GM19025 (cell line): ENCODE data around the gene ZNF837.
"Not testable (repeated sequence)": the region's sequence is repeated elsewhere in the genome, so short reads cannot be mapped to it uniquely, and the experiment has no call there.

Experiments
- ATAC-seq: cut with Tn5 transposase; IDR thresholded peaks from one replicate; pipeline ENCODE4 v1.9.1; 2021; ENCODE audit warnings: mild to moderate bottlenecking, low read depth, moderate library complexity; ENCODE audit not compliant: unreplicated experiment

The ZNF837 gene

DNA sequence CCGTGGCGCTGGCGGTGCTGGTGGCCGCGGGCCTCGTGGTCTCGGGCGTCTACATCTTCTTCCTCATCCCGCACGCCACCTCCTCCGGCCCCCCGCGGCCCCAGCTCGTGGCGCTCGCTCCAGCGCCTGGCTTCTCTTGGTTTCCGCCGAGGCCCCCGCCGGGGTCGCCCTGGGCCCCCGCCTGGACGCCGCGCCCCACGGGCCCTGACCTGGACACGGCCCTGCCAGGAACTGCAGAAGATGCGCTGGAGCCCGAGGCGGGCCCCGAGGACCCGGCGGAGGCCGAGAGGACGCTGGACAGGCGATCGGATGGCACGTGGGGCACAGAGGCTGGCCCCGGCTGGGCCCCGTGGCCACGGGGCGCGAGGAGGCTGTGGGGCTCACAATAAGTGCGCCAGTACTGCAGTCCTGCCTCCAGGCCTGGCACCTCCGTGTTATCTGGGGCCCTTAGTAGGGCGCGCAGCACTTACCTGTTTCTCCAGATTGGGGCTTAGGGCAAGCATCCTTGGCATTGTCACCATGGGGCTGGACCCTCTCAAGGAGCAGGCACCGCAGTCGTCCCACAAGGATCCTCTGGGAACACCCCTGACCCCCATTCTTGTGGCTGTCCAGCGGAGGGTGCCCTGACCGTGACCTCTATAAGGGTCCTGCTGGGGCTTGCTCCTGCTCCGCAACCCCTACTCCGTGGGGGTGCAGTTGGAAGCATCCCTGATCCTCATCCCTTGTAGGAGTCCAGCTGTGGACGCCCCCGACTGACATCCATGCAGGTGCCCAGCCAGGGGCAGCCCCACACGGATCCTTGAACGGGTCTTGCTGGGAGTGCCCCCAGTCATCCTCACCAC is 16.1 kb upstream of the ZNF837 start:
- no peak for ATAC-seq

DNA sequence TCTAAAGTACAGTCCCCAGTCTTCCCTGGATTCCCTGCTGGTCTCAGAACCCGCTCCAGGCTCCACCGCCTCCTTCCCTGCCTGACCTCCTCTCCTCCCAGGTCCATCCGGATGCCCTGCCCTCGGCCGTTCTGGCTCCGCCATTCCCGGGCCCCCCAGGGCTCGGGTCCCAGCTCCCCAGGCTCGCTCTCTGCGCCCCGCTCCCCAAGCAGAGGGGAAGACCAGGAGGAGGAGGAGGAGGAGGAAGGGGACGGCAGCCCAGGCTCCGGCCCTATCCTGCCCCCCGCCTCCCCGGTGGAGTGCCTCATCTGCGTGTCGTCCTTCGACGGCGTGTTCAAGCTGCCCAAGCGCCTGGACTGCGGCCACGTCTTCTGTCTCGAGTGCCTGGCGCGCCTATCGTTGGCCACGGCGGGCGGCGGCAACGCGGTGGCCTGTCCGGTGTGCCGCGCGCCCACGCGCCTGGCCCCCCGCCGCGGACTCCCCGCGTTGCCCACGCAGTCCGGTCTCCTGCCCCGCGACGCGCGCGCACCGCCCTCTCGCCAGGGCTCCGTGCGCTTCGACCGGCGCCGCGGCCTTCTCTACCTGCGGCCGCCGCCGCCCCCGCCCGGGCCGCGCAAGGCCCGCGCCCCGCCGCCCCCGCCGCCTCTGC is 15.3 kb upstream of the ZNF837 start:
- no peak for ATAC-seq

DNA sequence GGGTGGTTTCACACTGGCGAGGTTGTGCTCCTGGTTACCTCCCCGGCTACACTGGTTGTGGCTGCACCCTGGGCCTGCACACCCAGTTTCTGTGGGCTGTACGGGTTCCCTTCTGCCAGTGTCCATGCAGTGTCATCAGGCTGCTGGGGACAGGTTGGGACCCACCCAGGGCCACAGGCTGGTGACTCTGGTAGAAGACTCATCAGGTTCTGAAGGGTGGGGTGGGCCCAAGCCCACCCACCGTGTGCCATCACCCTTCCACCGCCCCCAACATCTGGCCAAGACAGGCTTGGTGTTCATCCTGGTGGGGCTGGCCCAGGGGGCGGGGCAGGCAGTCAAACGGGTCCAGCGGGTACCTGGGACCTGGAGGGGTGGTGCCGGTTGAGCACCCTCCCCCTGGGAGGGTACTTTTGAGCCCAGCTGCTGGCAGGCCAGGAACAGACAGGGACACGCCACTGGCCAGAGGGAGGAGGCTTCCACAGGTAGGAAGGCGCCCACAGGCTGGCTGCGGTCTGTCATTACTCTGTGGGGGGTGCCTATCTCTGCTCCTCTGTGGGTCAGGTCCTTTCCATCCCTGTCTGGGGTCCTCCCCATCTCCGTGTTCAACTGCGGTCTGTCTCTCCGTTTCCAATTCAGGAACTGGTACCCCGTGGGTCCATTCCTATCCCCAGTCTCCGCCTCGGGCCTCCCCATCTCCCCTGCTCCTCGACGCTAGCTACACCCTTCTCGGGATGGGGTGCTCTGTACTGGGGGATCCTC is 14.6 kb upstream of the ZNF837 start, which contains the start of gene RNF225:
Gene RNF225 (plus strand): TSS at position 437 of the 759 bp plus-strand sequence. CDS start 434 bp downstream, outside the sequence.
- no peak for ATAC-seq

DNA sequence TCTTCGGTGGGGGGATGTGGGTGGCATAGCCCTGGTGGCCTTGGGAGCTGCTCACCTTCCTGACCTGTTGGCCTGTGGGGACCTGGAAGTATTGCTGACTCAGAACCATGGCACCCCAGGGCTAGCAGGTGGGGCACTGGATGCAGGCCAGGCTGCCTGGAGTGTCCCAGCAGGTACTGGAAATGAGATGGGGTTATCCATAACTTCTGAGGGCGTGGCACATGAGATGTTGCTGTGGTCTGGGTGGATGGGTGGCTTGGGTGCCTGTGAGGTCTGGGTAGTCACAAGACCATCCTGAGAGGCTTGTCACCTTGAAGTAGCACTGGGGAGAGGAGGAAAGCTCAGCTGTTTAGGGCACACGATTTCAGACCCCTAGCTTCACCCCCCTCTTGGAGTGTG is 14.0 kb upstream of the ZNF837 start:
- ATAC-seq, result no peak

DNA sequence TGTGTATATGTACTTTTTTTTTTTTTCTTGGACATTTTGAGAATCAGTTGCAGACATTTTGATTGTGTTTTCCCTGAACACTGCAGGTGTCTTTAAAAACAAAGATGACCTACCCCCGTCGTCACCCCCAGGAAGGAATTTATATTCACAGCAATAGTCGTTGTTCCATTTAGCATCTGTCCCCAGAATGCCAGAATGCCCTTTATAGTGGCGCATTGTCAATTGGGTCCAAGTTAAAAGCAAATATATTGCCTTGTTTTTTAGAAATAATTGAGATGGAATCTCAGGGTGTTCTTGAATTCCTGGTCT is 12.8 kb upstream of the ZNF837 start:
- no peak for ATAC-seq

DNA sequence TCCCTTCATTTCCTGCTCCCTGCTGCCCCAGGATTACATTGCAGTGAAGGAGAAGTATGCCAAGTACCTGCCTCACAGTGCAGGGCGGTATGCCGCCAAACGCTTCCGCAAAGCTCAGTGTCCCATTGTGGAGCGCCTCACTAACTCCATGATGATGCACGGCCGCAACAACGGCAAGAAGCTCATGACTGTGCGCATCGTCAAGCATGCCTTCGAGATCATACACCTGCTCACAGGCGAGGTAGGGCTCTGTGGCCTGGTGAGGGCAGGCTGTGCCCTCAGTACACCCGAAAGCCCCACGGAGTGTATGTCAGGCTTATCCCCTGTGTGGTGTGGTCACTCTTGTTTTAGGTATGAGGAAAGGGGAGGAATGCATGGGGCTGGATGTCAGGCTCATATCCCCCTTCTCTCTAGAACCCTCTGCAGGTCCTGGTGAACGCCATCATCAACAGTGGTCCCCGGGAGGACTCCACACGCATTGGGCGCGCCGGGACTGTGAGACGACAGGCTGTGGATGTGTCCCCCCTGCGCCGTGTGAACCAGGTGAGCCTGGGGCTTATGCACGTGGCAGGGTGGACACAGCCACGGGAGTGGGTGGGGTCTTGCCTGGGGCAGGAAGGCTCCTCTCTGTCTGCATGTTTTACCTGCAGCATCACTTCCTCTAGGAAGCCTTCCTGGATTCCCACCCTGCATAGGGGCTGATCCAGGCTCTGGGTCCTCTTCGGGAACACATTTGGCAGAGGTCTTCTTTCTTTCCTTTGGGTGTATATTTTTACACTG is 12.3 kb upstream of the ZNF837 start:
- ATAC-seq, result no peak

DNA sequence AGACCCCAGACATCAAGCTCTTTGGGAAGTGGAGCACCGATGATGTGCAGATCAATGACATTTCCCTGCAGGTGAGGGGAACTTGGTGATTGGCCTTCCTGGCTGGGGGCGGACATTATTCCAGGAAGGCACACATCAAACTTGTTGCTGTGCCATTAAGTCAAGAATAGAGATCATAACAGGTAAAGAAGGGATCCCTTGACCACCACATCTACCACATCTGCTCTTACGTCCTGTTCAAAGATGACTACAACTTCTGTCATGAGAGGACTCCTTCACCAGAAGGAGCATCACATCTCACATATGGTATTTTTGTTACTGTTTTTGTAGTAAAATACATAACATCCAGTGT is 7.3 kb upstream of the ZNF837 start:
- no peak for ATAC-seq

DNA sequence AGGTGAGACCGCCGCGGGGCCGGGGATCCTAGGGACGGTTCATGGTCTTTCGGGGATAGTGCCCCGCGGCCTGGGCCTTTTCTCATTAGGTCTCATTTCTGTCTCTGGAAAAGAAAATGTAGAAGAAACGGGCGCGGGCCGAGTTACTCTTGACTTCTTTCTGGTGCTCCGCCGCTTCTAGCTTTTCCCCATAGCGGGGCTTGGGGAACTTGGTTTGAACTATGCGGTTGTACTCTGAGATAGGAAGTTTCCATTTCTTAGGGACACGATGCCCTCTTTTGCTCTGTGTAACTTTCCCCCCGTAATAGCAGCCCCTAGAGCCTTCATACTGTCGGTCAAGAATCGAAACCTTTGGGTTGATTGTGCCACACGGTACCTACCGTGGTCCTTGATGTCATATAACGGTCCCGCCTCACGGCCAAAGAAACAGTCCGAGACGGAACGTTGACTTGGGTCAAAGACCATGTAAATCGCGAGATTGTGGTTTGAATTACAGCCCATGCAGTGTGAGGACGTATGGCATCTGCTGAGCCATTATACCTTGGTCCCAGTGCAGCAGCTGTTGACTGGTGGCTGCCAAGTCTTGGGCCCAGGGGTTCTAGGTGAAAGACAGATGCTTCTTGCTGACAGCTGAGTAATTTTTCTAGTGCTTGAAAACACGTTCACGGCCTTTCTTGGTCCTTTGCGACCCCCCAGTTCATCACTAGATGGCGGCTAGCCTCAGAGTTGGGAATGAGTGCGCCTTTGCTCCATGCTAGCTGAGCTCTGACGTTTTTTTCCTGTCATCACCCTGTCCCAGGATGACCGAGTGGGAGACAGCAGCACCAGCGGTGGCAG is 6.7 kb upstream of the ZNF837 start:
- no peak for ATAC-seq

DNA sequence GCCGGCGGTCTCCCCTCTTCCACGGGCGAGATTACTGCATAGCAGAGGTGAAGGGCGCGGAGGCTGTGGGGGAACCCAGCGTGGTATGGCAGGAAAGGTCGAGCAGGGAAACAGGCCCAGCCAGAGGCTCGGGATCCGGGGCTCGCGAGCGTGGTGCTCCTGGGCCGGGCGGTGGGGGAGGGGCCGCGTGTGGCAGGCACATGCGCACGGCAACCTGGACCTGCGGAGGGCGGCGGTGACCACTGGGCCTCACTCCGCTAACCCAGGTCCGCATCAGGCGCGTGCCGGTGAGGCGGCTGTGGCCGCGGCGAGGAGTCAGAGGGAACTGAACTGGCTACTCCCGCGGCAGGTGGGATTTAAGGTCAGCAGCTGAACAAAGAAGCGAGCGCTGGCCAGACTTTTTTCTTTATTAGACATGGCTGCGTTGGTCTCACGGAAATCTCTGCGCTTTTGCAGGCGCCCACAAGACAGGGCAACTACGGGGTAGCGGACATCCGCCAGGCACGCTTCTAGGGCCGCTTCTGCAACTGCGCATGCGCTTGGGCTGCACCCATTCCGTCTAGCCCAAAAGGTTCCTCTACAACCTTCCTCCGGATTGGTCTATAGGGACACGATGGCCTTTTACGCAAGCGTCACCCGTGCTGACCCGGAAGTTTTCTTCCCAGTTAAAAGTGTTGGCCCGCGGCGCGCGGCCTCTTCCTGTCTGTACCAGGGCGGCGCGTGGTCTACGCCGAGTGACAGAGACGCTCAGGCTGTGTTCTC is 5.9 kb upstream of the ZNF837 start, which contains the start of gene RPS5:
Gene RPS5 (plus strand): TSS at position 694 of the 762 bp plus-strand sequence. CDS start 869 bp downstream, outside the sequence.
- ATAC-seq, result peak; percentile 90

DNA sequence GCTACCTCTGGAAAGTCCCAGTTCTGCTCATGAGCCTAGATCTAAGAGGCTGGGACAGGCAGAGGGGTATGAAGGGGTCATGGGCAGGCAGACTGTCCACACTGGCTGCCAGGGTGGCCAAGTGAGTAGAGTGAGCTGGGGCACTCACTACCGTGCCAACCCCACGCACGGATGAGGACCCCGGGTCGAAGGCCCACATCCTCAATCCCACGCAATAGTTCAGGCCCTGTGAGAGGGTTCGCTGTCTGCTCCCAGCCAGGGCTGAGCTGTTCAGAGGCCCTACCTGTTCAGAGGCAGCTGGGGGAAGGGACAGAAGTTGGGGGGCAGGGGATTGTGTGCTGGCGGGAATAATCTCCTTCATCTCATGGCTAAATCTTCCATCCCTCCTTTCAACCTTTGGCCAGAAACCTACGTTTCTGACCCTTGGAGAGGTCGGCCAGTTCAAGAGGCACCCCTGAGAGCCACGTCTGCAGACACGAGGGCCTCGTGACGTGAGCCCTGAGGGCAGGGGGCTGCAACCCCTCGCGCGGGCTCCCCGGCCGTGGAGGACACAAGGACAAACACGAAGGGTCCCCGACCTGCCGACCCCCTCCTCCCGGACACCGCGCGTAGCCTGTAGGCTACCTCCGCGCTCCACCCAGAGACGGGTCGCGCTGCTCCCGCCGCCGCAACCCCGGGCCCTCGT is 5.2 kb upstream of the ZNF837 start:
- no peak for ATAC-seq

DNA sequence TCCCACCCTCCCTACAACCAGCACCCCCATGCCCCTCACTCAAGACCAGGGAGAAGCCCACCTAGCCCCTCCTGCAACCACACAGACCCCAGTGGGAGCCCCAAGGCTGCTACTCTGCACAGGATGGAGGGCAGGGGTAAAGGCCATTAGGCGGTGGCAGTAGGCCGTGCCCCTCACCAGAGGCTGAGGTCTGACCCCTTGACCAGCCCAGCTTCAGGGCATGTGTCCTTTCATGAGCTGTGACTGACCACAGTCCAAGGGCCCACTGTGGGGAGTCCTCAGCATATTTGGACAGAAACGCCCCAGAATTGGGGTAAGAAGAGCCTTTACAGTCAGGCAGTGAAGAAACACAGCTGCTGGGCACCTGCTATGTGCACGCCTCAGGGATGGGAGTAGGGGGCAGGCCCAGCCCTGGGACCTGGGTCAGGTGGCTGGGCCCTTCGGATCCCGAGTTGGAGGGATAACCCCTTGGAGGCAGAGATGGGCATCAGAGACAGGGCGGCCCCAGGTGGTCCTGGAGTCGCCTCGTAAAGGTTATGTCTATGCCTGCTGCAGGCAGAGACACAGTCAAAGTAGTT is 4.6 kb upstream of the ZNF837 start:
- no peak for ATAC-seq

DNA sequence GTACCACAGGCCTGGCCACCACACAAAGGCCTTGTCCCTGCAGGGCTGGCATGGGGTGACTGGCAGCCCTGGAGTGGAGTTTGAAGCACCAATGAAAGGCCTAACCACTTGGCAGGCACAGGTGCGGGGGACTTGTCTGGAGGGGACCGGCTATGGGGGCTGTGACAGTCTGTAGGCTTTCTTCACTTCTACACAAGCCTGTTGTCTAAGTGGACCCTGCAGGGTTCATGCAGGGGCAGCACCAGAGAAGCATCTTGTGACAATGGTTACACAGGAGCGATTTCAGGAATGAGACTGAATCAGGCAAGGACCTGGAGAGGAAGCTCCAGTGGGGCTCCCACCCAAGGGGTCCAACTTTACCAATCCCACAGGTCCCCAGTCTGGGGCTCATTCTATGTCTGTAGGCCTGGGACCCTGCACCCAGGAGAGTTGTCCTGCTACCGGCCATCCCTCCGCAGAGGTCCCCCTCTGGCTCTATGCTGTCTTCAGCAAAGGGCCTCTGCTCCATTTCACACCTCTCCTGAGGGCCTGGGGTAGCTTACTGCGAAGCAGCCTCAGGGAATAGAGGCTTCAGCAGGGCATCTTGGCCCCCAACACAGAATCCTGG is 2.3 kb upstream of the ZNF837 start:
- ATAC-seq, result no peak

DNA sequence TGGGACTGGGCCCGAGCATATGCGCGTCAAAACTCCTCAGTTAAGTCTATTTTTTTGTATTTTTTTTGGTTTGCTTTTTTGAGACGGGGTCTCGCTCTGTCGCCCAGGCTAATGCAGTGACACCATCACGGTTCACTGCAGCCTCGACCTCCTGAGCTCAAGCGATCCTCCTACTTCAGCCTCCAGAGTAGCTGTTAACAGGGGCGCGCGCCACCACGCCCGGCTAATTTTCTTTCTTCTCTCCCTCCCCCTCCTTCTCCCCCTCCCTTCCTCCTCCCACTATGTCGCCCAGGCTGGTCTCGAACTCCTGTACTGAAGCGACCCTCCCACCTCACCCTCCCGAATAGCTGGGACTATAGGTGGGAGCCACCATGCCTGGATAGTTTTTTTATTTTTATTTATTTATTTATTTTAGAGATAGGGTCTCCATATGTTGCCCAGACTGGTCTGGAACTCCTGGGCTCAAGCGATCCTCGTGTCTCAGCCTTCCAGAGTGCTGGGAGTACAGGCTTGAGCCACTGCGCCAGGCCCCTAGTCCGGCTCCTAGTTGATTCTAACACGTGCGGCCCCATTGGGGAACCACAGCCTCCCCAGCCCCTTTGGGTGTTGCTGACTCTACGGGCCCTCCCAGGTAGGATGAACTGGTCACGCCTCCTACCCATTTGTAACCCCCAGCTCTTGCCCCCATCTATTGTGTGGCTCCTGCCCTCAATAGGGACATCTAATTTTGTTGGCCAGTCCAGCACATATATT is 806 bp upstream of the ZNF837 start:
- ATAC-seq, result no peak

DNA sequence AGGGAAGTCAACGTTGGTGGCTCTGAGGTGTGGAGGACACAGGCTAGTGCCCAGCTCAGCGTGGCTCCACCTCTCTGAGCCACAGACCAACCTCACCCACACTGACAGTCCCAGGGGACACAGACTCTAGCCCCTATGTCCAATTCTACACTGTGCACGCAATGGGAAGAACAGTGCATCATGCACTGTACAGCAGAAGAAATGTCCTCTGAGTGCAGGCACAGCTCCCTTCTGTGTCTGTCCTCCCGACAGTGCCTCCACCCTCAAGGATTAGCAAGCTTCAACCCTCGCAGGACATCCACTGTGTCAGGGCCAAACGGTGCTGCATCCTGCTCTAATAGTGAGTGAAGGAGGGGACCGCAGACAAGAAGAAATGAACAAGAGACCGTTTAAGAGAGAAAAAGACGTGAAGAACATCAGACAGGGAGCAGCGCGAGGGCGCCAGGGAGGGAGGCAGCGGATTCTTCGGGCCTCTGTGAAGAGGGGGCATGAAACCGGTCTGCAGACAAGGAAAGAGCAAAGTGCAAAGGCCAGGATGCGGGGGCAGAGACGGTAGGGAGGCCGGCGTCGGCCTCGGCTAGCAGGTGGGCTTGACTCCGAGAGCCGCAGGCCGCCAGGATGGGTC is 681 bp downstream of the ZNF837 start:
- ATAC-seq, result no peak

DNA sequence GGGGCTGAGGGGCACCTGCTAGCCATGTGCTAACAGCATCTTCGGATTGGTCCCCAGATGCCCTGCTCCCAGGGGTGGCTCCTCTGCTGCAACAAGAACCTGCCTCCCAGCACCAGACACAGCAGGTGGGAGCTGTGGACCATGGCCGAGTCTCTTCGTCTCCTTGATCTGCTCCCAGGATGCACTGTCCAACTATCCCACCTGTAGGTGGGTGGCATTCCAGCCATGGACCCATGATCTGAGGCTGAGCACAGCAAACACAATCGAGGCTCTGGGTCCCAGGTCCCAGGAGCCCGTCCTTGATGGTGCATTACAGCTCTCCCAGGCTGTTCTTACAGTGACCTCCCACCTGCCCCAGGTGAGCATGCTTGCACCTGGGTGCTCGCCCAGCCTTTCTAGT is 1.6 kb downstream of the ZNF837 start:
- ATAC-seq, result no peak

DNA sequence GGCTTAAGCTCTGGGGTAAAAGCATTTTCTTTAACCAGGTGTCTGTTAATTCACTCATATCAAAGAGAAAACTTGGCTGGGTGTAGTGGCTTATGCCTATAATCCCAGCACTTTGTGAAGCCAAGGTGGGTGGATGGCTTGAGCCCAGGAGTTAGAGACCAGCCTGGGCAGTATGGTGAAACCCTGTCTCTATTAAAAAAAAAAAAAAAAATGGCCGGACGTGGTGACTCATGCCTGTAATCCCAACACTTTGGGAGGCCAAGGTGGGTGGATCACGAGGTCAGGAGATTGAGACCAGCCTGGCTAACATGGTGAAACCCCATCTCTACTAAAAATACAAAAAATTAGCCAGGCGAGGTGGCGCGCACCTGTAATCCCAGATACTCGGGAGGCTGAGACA is 4.1 kb downstream of the ZNF837 start:
- ATAC-seq, result not testable (repeated sequence)

DNA sequence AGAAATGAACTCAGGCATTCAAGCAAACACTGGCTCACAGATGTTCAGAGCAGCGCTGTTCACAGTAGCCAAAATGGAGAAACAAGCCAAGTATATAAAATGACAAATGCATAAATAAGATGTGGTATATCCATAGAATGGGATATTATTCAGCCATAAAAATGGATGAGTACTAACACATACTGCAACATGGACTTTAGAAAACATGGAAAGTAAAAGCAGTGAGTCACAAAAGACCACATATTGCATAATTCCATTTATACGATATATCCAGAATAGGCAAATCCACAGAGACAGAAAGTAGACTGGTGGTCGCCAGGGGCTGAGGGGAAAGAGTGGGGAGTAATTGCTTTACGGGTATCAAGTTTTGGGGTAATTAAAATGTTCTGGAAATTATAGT is 6.6 kb downstream of the ZNF837 start:
- ATAC-seq, result no peak
